GM12892 (cell line): ENCODE results near the gene NOL4L.

Experiments
- POLR2A ChIP-seq: IDR thresholded peaks from 2 replicates; pipeline ENCODE4 v1.6.1; 2011; ENCODE audit warnings: low read depth, low read length, control low read depth
- POLR2AphosphoS5 ChIP-seq: IDR thresholded peaks from 2 replicates; pipeline ENCODE4 v1.6.1; 2011; ENCODE audit warnings: low read depth, low read length, control low read depth
- TAF1 ChIP-seq: IDR thresholded peaks from 2 replicates; pipeline ENCODE4 v1.6.1; 2011; ENCODE audit warnings: low read depth, mild to moderate bottlenecking, control low read depth, low read length, borderline replicate concordance

DNA sequence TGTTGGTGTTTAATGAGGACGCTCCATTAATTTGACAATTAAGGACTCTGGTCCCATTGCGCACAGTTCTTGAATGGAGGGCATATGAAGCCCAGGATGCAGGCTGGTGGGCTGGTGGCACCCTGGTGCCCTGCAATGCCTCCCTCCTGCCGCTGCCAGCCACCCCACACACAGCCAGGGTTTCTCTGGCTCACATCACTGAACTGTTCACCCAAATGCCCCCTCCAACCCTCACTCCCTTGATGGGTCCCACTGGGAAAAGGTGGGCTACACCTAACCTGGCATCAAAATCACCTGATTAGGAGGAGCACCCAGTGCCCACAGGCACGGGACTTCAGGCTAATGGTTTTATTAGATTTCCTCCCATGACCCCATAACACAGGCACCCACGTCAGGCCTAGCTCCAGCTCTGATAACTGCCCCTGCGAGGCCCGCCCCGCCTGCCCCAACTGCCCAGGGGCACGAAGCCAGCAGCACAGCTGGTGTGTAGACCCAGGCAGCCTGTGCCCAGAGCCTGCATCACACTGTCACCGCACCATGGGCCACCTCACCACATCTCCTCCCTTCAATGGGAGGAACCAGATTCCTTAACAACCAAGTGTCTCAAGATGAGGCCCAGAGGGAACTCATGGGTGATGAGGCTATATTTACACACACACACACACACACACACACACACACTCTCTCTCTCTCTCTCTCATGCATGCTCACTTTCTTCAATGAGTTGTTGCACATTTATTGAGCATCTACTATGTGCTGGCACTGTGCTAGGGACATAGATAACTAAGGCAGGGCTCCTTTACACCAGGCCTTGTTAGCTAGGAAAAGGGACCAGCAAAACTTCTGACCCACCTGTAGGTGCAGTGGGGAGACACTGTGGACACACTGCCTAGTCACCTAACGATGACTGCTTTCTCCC is 107.3 kb downstream of the NOL4L start:
- TF ChIP-seq POLR2A (no peak), POLR2AphosphoS5 (no peak), TAF1 (no peak)
